Raji (cell line): ENCODE results near the gene BNC1.

Source experiments
- POLR2A ChIP-seq: IDR thresholded peaks from 2 replicates; pipeline ENCODE4 v1.6.1; 2011; ENCODE audit warnings: low read depth, low read length, control low read depth; ENCODE audit not compliant: insufficient read depth

The BNC1 gene

DNA sequence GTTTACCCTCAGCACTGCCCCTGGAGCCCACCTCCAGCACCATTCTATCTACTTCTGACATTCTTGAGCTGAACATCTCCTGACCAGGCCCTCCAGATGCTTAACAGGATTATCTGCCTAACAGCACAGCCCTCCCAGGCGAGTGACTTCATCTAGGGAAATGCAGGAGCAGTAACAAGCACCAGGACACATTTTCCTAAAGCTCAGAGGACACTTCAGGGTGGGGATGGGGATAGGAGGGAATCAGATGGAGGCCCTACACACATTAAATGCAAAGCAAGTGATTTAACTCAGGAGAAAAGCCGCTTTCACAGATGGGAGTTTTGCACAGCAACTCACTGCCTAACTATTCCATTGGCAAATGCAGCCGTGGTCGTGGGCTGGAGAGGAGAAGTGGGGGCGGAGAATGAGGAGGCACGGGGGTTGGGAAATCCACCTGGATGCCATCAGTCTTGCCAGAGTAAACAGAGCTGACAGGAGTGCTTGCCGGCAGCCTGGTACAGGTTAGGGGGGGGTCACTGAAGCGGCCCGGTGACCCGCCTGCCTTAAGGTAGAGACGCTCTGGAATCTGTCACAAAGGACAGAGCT, 21.3 kb upstream of the BNC1 start:
- no peak for TF ChIP-seq POLR2A

DNA sequence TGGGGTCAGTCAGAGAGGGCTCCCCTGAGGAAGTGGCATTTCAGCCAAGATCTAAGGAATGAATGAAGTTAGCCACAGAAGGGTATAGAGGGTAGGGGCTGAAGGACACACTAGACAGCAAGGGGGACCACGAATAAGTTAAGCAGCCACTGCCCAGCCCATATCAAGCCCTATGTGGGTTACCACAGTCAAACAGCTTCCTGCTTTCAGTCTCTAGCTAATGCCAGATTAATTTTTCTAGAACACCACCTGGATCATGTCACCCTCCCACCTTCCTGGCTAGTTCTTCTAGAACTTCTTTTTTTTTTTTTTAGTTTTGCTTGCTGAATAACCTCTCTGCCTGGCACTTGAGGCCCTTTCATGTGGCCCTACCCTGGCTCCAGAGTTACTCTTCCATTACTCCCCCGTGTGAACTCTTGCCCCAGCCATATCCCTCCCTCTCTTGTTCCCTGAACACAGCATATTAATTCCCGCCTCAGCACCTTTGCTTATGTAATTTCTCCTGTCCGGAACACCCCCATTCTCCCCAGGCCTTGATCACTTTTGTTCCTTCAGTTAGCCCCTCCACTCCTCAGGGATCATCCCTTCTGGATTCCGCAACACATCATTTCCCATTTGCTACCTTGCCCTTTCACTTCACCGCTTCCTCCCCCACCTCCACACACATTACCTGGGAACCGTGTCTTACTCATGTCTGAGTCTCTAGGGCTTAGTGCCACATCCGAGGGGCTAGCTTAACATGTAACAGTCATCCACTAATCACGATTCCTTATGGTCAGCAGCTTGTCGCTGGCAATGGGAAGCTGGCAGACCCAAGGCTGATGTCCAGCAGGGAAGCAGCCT, 20.6 kb upstream of the BNC1 start:
- TF ChIP-seq POLR2A, result no peak

DNA sequence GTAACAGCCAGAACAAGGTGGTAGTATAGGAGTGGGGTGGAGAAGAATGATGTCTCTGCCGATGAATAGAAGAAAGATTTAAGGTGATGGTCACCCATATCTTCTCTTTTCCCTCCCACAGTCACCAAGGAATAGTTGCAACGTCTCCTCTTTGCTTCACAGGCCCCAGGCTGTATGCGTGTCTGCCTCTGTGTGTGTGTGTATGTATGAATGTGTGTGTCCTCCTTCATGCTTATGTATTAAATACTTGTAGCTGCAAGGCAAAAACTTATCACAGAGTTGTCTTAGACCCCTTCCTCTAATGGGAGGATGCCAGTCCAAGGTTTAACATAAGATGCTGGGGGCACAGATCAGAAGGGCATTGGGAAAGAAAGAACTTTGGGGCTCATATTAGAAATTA, 19.1 kb upstream of the BNC1 start:
- no peak for TF ChIP-seq POLR2A

DNA sequence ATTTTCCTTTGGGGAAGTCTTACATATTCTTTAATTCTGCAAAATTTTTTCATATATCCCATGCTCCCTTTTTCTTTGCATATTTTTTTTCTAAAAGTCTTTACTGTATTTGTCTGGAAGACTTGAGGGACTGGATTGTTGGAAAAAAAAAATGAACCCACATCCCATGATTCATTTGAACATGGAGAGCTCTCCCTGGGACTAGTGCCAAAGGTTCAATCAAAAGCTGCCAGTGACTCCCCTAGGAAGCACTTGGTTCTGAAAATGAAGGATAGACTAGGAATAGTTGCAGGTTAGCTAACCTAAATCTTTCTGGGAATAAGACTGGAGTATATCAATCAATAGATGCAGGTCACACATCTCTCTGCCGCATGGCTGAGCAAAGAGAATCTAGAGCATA, 16.4 kb upstream of the BNC1 start:
- no peak for TF ChIP-seq POLR2A

DNA sequence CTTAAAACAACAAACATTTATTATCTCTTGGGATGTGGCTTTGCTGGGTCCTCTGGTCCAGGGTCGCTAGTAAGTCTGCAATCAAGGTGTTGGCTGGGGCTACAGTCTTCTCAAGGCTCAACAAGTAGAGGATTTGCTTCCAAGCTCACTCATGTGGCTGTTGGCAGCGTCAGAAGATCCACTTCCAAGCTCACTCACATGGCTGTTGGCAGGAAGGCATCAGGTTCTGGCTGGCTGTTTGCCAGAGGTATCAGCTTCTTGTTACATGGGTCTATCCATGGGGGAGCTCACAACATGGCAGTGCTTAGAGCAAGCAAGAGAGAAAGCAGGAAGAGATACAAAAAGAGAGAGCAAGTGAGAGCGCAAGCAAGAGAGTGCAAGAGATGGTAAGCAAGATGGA, 15.0 kb upstream of the BNC1 start:
- no peak for TF ChIP-seq POLR2A

DNA sequence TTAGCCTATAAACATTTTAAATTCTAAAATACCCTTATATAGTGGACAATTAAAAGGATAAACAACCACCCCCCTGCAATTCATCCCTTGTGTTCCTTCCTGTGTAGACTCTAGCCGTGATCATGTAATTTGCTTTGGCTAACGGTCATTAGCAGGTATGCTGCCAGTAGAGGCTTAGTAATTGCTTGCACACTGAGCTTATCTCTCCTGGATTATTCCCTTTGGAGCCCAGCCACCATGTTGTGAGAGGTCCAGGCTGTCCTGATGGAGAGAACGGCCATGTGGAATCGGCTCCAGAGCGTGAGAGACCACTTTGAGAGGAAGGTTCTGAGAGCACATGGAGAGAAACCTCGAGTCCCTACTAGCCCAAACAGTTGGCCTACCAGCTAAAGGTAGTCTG, 11.0 kb upstream of the BNC1 start:
- TF ChIP-seq POLR2A, result no peak

DNA sequence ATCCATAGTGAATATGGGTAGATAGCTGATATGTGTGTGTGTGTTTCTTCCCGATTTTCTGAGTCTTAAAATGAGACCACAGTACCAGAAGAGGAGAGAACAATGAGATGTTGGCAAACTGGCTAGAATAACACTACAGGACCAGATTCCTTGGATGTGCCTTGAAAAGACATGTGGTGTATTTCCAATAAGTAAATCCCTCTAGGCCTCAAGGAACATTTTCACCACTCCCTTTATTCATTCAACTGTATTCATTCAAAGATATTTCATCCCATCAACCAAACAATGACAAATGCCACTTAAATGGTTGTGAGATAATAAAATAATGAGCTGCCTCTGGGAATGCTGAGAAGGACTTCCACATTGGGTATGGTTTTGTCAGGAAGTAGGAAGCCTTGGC, 8.7 kb upstream of the BNC1 start:
- TF ChIP-seq POLR2A, result no peak

DNA sequence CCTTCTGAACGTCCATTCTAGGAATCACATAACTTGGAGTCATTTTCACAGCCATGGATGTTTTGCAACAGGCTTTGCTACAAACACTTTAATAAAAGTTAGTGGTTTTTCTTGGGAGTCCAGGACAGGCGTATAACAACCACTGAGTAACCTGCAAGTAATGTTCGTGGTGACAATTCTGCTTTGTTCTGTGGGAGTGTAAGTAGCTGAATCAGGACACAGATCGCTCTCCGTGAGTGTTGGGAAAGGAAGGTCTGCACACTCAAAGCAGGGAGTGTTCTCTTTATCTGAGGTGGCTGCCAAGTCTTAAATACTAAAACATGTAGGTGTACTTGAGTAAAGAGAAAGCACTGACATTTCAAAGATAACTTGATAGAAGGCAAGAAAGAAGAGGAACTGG, 7.9 kb upstream of the BNC1 start:
- TF ChIP-seq POLR2A, result no peak

DNA sequence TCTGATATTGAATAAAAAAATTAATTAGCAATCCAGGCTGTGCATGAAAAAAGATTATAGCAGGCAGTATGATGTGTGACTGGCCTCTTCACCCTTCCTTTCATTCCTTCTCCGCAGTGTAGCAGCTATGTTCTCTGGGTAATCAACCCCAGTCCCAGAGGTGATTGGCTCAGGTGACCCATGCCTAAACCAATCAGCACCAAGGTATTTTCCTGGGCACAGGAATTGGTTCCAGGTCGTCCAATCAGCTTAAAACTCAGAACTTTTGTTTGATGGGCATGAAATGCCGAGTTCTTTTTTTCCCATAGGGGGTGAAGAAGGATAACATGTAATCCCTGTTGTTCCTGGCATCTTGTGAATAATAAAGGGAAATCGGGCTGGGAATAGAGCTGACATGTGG, 5.8 kb upstream of the BNC1 start:
- TF ChIP-seq POLR2A, result no peak

DNA sequence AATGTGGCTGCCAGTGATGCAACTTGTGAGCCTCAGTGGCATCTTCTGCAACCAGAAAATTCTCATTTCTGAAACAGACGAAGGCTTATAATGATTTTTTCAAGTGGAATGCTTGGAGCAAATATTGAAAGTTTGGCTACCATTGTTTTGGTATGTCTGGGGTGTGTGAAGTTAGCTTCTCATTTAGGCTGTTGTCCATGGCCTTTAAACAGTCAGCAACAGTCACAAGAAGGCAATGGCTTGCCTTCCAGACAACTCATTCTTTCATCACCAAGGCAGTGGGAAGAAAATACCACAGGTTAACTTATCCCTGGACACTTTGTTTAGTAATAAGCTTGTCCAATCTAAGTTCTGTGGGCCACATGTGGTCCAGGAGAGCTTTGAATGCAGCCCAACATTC, 4.7 kb upstream of the BNC1 start:
- TF ChIP-seq POLR2A, result no peak

DNA sequence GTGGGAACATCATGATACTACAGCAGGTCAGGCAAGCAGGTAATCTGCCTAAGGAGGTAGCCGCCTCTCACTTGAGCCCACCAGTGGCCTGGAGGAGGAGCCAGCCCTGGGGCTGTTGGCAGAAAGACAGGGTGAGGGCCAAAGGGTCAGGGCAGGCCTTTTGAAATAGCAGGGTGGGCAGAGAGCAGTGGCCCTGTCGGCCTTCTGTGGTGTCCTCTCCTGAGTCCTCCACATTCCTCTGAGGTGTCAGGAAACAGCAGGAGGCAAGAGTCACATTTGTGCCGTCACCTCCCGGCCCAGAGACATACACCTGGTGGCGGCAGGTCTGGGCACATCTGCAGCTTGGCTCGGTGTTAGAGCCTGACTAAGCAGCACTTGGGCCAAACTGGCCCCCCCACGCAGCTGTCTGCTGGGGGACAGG, 3.9 kb upstream of the BNC1 start:
- TF ChIP-seq POLR2A, result no peak

DNA sequence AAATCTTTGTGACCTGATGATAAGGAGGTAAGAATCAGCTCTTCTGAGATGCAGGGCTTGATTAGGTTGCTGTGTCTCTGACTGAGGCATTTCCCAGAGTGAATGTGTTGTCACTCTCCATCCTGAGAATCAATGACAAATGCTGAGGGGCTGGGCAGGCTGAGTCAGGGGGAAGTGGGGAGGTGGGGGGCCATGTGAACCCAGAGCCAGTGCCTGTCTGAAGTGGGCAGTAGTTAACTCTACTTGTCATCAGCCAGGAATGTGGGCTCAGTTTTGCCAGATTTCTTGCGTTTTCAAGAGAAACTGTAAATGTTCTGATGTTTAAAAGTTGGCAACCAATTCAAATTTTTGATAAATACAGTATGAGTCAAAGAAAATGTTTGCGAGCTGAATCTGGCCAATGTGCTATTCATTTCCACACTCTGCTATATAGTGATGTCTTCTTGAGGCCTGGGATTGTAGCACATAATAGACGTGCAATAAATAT, 3.1 kb upstream of the BNC1 start:
- no peak for TF ChIP-seq POLR2A

DNA sequence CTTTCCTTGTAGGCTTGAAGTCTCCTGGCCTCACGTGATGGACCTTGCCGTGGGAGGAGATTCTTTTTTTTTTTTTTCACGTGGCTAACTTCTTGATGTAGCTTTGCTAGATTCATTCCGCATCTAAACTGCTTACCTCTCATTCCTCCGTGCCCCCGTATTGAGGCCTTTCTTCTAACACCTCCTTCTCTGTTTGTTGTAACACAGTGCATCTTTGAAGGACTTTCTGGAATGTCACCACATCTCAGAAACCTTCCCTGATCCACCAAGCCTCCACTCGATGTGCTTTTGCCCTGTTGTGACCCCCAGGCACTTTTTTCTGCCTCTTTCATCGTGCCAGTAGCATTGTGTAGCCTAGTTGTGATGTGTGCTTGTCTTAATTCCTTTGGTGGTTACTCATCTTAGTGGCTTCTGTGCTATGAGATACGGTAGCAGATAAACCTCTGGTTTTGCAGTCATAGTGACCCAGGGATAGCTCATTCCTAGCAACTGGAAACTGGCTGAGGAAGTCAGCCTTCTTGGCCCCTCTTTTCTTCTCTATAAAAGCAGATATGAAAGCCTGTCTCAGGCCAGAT, 1.6 kb upstream of the BNC1 start:
- TF ChIP-seq POLR2A, result no peak

DNA sequence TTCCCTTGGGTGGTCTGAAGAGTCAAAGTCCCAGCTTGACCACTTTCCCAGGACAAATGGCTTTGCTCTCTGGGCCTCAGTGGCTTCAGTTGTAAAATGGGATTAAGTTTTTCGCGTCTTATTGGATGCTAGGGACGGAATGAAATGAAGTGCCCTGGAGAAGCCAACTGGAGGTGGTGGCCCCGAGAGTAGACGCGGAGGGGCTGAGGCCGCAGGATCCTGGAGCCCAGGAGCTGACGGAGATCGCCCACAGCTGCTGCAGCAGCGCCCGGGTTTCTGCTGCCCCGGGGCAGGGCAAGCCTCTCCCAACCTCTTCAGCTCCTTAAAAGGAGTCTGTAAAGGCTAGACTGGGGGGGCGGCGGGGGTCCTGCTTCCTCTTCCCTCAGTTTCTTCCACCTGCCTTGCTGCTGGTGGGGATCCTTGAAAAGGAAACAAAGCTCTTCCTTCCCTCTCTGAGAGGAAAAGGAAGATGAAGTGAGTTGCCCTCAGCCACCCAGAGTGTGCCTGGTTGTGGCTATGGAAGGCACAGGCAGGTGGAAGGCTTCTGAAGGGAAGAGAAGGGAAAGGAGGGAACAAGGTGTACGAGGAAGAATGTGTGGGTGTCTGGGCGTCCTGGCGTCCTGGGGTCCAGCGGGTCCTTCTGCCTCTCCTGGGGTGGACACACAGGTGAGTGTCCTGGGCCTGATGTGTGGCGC, 967 bp upstream of the BNC1 start:
- TF ChIP-seq POLR2A, result no peak

DNA sequence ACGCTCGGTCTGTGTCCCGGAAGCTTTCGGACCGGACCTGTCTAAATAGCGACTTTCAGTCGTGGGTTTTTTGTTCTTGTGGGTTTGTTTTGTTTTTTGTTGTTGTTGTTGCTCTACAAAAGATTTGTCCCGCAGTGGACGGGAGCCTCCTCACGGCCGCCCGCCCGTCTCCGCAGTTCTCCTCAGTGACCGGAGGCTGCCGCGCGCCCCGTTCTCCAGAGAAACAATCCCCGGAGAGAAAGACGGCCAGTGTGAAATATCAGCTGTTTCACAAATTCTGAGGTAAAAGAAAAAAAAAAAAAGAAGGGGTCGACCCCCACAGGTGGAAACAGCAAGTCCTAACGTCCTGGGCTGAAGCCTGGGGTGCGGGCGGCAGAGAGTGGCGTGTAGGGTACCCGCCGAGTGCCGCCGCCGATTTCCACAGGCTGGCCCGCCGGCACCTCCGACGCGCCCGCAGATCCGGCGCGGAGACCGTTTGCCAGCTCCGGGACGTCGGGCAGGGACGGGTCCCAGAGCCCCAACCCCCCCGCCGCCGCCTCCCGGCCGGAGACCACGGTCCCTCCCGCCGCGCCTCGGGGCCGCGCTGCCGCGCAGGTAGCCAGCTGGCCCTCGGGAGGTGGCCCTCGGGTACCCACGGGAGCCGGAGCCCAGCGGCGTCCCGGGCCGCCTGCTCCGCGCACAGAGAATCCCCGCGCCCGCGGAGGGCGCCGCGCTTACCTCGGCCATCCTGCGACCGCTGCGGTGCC, 478 bp downstream of the BNC1 start:
- no peak for TF ChIP-seq POLR2A

DNA sequence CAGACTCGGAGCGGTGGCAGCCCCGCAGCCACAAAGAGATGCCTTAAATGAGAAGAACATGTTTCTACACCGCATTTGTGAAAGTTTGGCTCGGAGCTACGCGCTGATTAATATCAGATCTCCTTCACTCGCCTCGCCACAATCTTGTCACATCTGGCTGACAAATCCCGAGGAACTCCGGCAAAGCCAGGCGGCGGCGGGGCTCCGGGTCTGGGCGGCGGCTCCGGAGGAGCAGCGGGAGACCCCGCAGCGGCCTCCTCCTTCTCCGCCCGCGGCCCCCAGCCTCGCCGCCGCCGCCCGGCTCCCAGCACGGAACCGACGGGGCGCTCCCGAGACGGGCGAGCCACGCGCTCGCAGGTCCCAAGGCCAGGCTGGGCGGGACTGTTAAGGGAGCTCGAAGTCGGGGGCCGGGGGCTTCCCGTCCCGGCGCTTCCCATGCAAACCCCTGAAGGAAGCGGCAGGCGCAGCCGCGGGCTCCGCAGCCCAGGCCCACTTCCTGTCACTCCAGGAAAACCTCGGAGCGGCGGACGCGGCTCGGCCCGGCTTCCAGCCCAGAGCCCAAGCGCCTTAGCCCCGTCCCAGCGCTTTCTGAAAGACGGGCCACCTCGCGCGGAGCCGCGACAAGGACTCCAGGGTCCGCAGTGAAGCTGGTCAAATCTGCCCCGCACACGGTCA, 1.2 kb downstream of the BNC1 start:
- no peak for TF ChIP-seq POLR2A
